ENCODE measurements around the gene SCFD1. TPM values are rescaled to one million over a fixed set of nuclear protein-coding genes. Genes with fewer than 3 reads are reported as not detected.
"Not testable (repeated sequence)": the region's sequence is repeated elsewhere in the genome, so short reads cannot be mapped to it uniquely, and the experiment has no call there.

The SCFD1 gene
- total and polyA plus RNA-seq, 3 donors from 2014 or later = 43.3 to 74.6 (median 63.3) TPM

- TF ChIP-seq, protein P1, sequence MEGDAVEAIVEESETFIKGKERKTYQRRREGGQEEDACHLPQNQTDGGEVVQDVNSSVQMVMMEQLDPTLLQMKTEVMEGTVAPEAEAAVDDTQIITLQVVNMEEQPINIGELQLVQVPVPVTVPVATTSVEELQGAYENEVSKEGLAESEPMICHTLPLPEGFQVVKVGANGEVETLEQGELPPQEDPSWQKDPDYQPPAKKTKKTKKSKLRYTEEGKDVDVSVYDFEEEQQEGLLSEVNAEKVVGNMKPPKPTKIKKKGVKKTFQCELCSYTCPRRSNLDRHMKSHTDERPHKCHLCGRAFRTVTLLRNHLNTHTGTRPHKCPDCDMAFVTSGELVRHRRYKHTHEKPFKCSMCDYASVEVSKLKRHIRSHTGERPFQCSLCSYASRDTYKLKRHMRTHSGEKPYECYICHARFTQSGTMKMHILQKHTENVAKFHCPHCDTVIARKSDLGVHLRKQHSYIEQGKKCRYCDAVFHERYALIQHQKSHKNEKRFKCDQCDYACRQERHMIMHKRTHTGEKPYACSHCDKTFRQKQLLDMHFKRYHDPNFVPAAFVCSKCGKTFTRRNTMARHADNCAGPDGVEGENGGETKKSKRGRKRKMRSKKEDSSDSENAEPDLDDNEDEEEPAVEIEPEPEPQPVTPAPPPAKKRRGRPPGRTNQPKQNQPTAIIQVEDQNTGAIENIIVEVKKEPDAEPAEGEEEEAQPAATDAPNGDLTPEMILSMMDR (IDR thresholded peaks at IDR 0.05) = no peak
- no peak for TF ChIP-seq POLR2A (IDR thresholded peaks at IDR 0.05)
- H3K4me3 ChIP-seq = no peak overlapping the region
- no peaks in the 10 kb centered on the region for H3K9me3 ChIP-seq
- DNase-seq = no peak
- H3K36me3 ChIP-seq (ENCODE audit: low read depth, missing control alignments) = no peaks in the 10 kb centered on the region
- WGBS, 2 donors = 97 to 100% methylated on average over 1 of the region's 1 CpG
- intact Hi-C loops (cut with DNase I; ENCODE audit: low total_unique reads) = no loop called here
- no peaks in the 10 kb centered on the region for H3K4me1 ChIP-seq
- H3K27ac ChIP-seq = no peak overlapping the region
- no peaks in the 10 kb centered on the region for H3K27me3 ChIP-seq
Measured at GRCh38 chr14:30632730-30633129, 10.6 kb downstream of the SCFD1 start.

- Histone ChIP-seq H3K4me1 (no peaks in the 10 kb centered on the region), H3K36me3 (ENCODE audit: low read depth, missing control alignments) (no peaks in the 10 kb centered on the region), H3K9me3 (no peaks in the 10 kb centered on the region), H3K27ac (no peak overlapping the region), H3K27me3 (no peaks in the 10 kb centered on the region), H3K4me3 (no peak overlapping the region)
- intact Hi-C loops (cut with DNase I; ENCODE audit: low total_unique reads) = no loop called here
- TF ChIP-seq, protein P1 (IDR thresholded peaks at IDR 0.05) = no peak
- TF ChIP-seq POLR2A (IDR thresholded peaks at IDR 0.05) = no peak
- WGBS, 2 donors = 89 to 94% methylated on average over 3 of the region's 3 CpGs
- DNase-seq = no peak
Measured at GRCh38 chr14:30638926-30639325, 16.8 kb downstream of the SCFD1 start.

- Histone ChIP-seq H3K9me3 (no peaks in the 10 kb centered on the region), H3K4me1 (no peaks in the 10 kb centered on the region), H3K36me3 (ENCODE audit: low read depth, missing control alignments) (no peaks in the 10 kb centered on the region), H3K4me3 (no peak overlapping the region), H3K27ac (no peak overlapping the region), H3K27me3 (no peaks in the 10 kb centered on the region)
- TF ChIP-seq, protein P1 (IDR thresholded peaks at IDR 0.05) = no peak
- TF ChIP-seq POLR2A (IDR thresholded peaks at IDR 0.05) = no peak
- DNase-seq = no peak
- 90 to 95% methylated on average over 1 of the region's 1 CpG for WGBS, 2 donors
- intact Hi-C loops (cut with DNase I; ENCODE audit: low total_unique reads) = no loop called here
Measured at GRCh38 chr14:30641207-30641606, 19.1 kb downstream of the SCFD1 start.

DNA sequence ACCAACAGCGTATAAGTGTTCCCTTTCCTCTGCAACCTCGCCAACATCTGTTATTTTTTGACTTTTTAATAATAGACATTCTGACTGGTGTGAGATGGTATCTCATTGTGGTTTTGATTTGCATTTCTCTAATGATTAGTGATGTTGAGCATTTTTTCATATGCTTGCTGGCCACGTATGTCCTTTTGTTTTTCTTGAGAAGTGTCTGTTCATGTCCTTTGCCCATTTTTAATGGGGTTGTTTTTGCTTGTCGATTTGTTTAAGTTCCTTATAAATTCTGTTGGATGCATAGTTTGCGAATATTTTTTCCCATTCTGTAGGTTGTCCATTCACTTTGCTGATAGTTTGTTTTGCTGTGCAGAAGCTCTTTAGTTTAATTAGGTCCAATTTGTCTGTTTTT is 22.3 kb downstream of the SCFD1 start:
- H3K4me3 ChIP-seq; H3K27me3 ChIP-seq; H3K27ac ChIP-seq; H3K4me1 ChIP-seq; intact Hi-C loops (cut with DNase I; ENCODE audit: low total_unique reads); DNase-seq; H3K9me3 ChIP-seq; H3K36me3 ChIP-seq (ENCODE audit: low read depth, missing control alignments): not testable (repeated sequence)
- 95 to 97% methylated on average over 5 of the region's 5 CpGs for WGBS, 2 donors

DNA sequence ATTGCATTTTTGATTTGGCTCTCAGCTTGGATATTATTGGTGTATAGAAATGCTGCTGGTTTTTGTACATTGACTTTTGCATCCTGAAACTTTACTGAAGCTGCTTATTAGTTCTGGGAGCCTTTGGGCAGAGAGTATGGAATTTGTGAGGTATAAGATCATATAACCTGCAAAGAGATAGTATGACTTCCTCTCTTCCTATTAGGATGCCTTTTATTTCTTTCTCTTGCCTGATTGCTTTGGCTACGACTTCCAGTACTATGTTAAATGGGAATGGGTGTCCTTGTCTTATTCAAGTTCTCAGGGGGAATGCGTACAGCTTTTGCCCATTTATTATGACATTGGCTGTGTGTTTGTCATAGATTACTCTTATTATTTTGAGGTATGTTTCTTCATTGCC is 23.5 kb downstream of the SCFD1 start:
- WGBS, 2 donors = 94 to 100% methylated on average over 2 of the region's 2 CpGs
- intact Hi-C loops (cut with DNase I; ENCODE audit: low total_unique reads) = no loop called here
- no peaks in the 10 kb centered on the region for H3K9me3 ChIP-seq

More for the DNA sequence above, 23.5 kb downstream of the SCFD1 start:
- Histone ChIP-seq H3K4me1 (no peaks in the 10 kb centered on the region), H3K36me3 (ENCODE audit: low read depth, missing control alignments) (no peaks in the 10 kb centered on the region), H3K4me3 (no peak overlapping the region), H3K27me3 (no peaks in the 10 kb centered on the region), H3K27ac (no peak overlapping the region)
- DNase-seq = no peak
- TF ChIP-seq, protein P1 (IDR thresholded peaks at IDR 0.05) = no peak
- no peak for TF ChIP-seq POLR2A (IDR thresholded peaks at IDR 0.05)
